HuH-7.5 (cell line): ENCODE results near the gene CTNNB1.

Experiments
- DNase-seq: peaks from one replicate; pipeline ENCODE4 v3.0.0; 2011; ENCODE audit warnings: low spot score

The CTNNB1 gene

DNA sequence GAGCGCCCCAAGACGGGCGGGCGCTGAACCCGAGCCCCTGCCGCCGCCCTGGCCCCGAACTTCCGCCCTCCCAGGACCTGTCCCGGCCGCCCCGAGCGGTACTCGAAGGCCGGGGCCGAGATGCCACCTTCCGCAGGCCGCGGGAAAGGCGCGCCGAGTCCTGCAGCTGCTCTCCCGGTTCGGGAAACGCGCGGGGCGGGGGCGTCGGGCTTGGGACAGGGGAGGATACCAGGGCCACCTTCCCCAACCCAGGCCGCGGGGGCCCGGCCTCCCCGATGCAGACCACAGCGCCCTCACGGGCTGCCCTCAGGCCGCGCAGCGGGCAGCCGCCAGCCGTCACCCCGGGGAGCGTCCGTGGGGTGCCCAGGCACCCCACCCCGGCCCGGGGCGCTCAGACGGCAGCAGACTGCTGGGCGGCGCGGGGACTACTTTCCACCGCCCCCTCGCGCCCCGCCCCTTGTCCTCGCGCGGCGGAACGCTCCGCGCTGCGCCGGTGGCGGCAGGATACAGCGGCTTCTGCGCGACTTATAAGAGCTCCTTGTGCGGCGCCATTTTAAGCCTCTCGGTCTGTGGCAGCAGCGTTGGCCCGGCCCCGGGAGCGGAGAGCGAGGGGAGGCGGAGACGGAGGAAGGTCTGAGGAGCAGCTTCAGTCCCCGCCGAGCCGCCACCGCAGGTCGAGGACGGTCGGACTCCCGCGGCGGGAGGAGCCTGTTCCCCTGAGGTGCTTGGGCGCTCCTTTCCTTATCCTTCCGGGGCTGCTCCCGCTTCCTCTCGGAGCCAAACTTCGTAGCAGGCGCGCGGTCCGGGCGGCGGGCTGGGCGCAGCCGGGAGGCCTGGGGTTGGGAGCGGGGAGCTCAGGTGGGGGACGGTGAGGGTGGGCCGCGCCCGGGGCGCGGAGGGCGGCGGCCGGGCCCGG is at the start of gene CTNNB1:
TSS of gene CTNNB1 (plus strand) at position 556 of the 916 bp plus-strand sequence. CDS start 24,564 bp downstream, outside the sequence.
- peak; percentile 79 for DNase-seq

DNA sequence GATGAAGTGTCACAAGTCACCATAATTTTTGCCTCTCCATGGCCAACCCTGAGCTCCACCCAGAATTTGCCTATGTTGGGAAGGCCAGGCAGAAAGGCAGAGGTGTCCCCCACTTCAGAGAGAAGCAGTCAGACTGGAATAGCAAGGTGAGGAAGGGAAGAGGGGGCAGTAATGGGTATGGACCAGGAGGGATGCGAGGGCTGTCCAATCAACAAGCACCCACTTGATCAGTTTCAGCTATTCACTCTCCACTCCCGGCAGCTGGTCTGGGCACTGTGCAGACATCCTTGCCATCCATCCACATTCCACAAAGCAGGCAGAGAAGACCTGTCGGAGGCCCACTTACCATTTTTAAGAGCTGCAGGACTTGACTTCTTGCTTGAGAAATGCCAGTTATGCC is 43.5 kb upstream of the CTNNB1 start:
- no peak for DNase-seq

DNA sequence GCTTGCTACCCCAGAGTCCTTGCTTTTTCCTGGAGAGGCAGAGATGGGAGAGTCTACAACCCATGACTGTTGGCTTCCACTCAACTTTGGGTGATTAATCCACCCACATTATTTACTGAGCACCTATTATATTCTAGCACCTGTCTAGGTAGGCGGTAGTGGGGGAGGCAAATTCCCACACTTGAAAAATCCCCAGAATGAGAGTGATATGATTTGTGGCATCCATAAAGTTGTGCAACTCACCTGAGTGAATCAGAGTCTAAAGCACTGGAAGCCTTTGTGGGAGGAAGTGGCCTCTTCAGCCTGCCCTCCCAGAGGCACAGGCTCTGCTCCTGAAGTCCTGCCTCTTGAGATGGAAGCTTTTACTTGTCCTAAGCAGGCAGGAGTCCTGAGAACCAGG is 40.4 kb upstream of the CTNNB1 start:
- DNase-seq = no peak

DNA sequence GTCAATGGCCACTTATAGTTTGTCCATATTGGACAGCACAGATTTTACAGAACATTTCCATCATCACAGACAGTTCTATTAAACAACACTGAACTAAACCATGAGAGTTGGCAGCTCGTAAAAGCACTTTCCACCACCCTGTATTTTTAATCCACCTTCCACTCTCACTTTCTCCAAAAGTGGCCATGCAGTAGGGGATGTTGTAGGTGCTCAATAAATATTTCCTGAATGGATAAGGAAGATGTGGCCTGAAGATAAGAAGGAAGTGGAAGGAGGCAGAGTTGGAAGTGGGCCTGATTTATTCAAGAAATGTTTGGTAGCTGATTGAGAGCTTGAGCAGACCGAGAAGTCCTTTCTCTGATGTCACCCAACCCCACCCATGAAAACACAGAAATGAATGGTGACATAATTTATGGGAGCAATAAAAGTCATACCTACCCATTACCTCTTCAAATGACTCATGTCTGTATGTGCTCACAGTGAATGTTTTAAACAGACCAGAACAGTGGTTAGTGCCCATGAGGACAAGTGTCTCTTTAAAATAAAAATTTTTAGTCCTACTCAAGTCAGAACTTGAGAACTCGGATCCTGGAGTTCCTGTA is 39.6 kb upstream of the CTNNB1 start:
- DNase-seq = no peak

DNA sequence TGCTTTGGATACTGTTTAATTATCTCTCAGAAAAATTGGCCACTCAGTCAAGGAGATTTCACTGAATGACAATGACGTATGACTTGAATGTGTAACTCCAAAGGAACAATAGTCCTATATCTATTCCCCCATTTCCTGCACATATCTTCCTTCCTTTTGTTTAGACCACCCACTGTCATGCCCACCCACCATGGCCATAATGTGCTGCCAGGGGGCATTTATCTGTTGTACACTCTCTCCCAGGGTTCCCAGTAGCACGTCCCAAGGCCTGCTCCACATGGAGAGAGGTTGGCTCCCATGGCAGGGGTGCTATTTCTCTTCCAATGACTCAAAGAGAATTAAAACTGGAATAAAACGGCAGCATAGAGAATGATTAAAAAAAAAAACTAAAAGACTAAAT is 36.8 kb upstream of the CTNNB1 start:
- DNase-seq = no peak

DNA sequence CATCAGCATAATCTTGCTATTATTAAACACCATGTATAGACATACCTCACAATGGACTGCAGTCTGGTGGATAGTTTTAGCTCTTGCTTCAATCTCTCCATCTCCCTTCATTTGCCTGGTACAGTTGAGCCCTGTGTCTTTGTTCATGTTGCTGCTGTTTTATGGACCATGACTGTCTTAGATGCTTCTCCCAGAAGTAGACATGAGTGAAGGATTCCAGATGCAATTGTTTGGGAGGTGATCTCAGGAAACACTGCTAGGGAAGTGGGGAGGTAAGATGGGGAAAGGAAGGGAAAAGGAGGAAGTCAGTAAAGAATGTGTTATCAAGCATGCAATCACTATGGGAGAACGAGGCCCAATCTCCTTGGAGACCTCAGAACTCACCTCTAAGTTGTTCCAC is 36.3 kb upstream of the CTNNB1 start:
- DNase-seq = no peak

DNA sequence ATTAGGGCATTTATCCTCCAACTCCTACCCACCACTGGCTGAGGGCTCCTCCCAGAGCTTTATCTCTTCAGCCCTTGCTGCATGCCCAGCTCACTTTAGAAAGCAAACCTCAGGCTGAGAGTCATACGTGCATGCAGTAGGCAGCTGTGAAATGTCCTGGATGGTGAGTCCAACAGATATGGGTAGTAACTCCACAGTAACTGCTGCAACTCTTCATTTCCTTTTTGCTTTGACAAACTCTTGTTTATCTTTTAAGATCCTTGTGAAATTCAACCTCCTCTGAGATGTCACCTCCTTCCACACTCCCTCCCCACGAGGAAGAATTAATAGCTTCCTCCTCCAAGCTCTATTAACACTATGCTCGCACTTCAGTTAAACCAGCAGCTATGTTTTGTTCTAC is 35.9 kb upstream of the CTNNB1 start:
- DNase-seq = no peak

DNA sequence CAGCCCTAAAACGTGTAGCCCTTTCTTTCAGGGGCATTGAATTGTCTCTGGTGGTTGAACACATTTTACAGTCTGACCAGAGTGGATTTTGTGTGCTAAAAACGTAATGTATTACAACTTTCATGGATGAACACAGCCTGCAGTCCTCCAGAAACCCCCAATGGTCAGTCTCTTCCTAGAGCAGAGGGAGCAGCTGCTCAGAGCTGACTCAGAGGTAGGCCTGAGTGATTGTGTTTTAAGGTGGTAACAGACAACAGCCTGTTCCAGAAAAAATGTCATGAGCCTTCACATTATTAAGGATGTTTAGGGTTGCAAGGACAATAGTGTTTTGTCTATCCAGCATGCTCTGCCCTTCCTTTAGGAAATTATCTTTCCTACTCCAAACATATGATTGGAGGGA is 34.5 kb upstream of the CTNNB1 start:
- no peak for DNase-seq

DNA sequence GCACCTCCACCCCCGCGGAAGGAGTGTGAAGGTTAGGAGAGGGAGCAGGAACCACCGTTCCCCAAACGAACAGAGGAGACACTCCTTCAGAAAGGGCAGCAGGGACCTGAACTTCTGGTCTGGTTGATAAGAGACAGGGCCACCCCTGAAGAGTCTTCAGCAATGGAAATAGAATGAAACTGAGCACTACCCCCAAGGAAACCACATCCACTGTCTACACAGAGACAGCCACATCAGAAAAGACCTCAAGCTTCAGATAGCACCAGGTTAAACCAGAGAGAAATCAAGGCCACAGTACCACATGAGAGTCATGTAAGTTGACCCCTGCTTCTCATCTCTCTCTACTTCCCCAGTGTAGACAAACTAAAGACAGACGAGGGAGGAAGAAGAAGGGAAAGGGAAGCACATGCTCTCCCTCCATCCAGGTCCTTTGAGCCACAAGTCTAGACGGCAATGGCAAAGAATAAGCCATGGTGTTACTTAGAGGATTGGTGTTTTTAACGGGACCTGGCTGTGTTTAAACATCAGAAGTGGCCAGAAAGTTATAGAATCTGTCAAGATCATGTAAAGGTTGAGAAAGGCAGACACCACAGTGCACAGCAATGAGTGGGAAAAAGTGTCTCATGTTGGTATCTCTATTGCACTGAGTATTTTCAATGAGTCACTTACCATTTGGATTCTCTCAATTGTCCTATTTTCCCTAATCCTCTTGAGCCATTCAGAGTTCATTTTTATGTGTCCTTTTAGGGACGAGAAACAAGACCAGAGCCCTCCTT is 31.4 kb upstream of the CTNNB1 start:
- DNase-seq = no peak

DNA sequence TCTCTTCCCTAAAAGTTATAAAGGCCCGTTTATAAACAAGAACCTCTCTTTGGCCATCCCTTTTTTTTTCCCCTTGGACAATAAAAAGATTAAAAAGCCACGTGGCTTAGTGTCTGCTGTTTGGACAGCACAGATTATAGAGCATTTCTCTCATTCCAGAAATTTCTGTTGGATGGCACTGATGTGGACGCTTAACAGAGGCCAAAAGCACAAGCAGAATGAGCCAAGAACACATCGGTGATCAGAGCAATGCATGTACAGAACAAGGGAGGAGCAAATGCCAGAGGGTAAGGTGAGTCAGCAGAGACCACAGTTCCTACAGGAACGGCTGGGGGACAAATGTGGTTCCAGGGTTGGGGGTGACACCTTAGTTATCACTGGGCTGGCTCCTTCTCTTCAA is 30.3 kb upstream of the CTNNB1 start:
- DNase-seq = no peak

DNA sequence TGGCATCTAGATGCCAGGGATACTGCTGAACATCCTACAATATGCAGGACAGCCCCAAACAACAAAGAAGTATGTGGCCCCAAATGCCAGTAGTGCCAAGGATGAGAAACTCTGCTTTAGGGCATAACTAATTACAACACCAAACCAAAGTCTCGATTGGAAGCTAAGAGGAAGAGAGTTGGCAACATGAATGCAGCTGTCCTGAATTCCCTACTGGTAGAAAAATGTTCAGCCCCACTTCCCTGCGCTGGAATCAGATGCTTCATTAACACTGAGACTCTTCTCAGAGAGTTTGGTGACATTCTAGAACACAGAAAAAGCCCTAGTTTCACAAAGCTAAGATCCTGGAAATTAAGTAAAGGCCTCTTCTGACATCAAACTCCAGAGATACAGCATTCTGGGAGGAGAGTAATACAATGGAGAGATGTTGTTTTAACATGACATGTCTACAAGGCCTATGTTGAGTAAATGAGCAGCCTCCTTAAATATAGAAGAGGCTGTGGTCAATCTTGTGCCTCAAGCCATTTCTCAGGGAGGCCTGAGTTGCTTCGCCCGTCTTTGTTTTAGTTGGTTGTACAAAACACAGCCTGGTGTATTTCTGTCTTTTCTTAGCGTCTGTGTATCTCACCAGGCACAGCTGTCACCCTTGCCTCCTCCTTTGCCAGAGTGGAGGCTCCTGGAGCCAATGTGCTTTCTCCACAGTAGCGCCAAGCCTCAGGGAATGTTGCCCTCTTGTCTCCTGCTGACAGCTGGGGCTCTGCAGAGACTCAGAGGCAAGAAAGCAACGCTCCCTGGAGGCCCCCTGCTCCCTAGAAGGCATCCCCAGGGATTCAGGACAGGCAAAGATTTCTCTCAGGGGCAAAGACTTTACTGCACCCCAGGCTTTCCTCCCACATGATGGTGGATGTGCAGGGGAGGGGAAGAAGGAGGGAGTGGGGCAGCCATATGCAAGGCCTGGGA is 25.1 kb upstream of the CTNNB1 start:
- DNase-seq = no peak

DNA sequence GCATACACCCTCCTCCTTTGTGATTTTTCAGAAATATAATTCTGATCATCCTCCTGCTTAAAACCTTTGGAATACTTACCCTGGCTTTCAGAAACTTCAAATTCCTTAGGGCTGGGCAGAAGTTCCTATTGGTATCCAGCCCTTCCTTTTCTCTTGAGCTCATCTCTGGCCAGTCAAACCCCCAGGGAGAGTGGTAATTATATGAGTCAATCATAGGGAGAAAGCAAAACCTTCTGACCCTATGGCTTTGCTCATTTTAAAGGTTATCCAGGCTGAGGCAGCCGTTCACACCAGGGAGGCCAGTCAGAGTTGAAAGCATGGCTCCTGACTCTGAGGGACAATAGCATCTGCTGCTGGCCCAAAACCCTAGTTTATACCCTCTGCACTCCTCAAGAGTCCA is 23.9 kb upstream of the CTNNB1 start:
- no peak for DNase-seq

DNA sequence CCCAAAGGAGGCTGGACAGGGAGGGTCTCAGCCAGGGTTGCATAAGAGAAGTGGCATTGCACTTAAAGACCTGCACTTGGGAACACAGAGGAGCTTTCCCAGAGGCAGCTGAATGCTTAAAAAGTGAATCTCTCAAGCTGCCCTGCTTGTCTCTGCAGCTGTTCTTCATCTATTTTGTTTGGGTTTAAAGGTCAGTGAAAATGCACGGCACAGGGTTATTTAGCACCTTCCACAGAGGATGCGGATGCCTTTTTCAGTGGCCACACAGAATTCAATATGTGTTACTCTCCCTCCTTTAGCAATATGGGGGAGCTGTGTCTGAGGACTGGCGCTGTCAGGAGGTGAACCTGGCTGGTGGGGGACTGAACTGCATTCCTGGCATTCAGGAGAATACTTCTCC is 22.7 kb upstream of the CTNNB1 start:
- DNase-seq = no peak

DNA sequence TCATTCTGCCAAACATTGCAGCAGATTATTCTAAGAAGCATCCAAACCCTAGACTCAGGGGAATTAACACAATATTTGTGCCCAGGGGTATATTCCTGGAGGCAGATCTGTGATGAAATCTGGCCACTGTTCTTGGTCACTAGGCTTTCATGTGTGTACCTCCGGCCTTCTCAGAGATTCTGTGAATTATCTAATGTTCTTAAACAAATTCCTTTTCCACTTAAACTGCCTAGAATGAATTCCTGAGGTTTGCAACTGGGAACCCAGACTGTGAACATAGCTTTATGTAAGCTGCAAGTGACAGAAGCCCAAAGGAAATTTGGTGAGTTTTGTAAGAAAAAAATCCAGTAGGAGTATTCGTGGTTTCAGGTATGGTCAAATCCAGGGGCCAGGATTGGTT is 20.7 kb upstream of the CTNNB1 start:
- no peak for DNase-seq

DNA sequence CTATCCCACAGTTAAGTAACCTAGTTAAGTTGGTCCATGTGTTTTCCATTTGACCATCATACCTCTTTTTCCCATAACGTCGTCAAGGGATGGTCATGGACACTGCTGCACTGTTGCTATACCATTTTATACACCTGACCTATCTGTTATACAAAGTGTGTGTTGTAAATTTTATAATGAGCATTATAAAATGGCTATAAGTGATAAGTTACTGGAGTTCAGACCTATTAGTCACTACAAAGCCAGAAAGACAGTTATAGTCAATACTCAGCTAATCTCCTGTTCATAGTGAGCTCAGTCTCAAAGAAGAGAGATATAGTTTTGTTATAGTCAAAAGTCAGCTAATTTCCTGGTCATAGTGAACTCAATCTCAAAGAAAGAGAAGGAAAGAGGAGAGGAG is 18.9 kb upstream of the CTNNB1 start:
- DNase-seq = no peak

DNA sequence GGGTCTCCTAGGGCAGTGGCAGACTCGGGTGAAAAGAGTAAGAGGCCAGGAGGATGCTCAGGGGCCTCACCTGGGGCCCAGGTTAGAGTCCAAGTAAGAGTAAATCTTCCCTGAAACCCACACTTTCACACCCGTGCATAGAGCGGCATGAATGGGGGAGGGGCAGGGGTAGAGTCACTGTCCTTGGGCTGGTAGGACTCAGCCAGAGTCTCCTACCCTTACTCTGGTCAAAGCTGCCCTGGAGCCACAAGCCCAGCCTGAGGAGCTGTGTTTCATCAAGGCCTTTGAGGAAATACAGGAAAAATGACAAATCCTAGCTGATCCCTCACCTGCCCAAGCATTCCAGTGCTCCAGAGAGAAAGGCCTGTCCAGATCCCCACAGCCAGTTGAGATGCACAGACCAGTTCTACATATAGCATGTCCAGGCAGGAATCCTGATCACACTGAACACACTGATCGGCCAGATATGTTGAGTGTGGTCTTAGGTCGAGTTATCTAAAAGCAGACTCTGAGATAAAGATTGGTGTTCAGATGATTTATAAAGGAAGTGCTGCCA is 16.7 kb upstream of the CTNNB1 start:
- DNase-seq = no peak

DNA sequence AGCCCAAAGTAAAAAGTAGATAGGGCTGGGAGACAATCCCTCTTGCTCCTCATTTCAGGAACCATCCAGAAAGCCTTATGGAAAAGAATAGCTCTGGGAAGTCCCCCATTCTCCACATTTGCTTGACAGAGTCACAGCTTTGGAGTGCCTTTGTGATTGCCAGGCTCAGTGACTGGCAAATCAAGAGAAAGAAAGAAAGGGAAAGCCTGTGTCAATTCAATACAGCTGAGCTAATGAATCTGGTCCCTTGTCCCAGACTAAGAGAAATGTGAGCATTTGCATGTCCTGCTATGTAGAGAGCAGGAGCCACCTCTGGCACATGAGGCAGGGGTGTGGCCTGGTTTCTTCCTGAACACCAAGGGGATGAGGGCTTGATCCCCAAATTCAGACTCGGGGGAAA is 14.9 kb upstream of the CTNNB1 start:
- no peak for DNase-seq

DNA sequence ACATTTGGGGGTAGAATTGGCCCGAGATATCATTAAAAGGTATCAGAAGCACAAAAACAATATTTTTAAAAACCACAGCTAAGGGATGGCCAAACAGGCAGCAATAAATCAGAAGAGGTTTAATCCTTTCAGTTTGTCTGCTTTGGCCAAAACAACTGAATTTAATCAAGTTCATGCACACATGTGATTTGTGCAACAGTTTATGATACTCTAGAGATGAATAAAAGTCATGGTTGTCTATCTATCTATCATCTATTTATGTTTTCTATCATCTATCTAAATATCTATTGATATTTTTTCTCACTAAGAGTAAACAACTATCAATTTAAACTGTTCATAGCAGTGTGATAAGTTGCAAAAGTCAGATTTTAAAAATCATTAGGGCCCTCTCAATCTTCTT is 13.0 kb upstream of the CTNNB1 start:
- no peak for DNase-seq

DNA sequence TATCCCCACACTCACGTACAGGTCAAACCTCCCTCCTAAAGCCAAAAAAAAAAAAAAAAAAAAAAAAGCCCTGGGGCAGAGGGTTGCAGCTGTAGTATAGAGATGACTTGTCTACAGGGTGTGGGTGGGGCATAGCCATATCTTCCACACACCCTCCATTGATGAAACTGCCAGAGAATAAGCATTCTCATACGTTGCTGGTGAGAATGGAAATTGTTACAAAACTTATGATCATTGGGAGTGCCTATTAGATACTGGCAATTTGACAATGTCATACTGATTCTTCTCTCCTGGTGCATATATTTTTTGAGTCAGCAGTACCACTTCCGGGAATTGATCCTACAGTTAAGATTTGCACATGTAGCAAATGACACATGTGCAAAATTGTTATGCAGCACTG is 11.0 kb upstream of the CTNNB1 start:
- no peak for DNase-seq

DNA sequence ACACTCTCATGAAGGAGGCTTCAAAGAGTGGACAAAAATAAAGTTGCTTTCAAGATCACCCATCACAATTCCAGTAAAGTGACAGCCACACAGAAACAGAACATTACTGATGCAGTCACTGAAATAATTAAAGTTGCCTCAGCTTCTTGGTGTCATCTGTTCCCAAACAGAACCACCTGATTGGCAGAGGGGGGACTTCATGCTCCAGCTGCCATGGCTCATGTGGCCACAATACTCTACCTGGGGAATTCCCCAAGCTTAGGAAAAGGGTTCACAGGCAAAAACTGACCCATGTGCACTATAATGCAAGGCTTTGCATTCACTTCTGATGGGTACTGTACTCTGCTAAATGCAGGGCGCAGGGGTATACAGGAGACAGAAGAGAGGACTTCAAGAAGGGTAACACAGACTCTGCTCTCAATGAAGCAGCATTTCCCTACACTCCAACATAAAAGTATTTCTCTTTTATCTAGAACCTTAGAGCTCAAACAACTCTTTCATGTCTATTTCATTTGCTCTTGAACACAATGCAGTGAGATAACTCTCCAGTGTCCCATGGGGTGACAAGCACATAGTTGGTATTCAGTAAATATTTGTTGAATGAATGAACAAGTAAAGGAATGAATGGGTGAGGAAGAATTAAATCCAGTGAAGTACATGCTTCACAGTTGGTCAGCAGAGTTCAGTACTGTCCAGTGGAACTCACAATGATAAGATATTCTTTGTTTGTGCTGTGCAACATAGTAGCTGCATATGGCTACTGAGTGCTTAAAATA is 8.6 kb upstream of the CTNNB1 start:
- DNase-seq = no peak

DNA sequence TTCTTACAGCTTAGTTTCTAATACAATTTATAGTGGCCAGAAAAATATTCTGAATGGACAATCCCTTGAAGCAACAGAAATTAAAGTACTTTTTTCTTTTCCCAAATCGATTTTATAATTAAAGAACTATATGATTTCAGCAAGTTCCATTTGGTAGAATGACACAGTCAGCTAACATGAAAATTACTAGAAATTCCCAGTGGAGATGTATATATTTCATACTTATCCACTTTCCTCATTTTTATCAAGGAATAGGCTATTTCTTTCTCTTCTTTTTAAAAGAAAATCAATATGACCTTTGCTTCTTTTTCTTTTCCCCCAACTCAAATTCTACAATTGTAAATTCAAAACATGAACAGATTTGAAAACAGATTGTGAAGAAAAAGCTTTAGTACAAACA is 6.4 kb upstream of the CTNNB1 start:
- DNase-seq = no peak
